HG03139 (cell line): ENCODE measurements around the gene PRM2.
"Not testable (repeated sequence)": the region's sequence is repeated elsewhere in the genome, so short reads cannot be mapped to it uniquely, and the experiment has no call there.

ENCODE experiments used
- ATAC-seq: cut with Tn5 transposase; IDR thresholded peaks from one replicate; pipeline ENCODE4 v1.9.1; 2021; ENCODE audit not compliant: unreplicated experiment

The PRM2 gene

DNA sequence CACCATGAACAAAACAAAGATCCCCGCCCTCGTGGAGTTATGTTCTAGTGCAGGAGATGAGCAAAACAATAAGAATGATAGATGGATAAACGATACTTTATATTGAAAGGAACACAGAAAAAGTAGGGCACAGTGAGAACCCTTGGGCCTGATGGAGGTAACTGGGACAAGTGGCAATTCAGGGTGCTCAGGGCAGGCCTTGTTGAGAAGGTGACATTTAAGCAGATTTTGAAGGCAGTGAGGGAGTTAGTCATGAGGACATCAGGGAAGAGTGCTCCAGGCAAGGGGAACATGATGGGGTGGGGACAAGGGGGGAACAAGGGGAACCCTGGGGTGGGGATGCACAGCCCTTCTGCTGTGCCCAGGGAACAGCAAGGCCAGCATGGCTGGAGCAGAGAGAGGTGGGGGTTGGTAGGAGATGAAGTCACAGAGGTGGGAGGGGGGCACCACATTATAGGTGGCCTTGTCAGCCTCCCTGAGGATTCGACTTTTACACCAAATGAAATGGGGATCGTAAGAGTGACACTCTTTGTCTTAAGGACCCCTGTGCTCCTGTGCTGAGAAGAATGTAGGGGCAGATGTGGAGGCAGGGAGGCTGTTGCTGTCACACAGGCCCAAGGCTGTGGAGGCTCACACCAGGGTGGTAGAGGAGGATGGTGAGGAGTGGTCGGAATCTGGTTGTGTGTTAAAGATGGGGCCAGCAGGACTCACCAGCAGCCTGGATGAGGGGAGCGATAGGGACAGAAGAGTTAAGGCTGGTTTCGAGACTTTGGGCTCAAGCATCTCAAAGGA lies 14.0 kb upstream of the PRM2 start:
- no peak for ATAC-seq

DNA sequence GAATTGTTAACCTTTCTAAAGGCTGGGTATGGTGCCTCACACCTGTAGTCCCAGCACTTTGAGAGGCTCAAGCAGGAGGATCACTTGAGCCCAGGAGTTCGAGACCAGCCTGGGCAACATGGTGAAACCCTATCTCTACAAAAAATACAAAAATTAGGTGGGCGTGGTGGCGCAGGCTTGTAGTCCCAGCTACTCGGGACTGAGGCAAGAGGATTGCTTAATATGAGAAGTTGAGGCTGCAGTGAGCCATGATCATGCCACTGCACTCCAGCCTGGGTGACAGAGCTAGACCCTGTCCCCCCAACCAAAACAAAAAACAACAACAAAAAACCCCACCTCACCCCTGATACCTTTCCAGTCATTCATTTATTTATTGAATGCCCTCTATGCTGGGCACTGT lies 13.4 kb upstream of the PRM2 start:
- ATAC-seq = not testable (repeated sequence)

DNA sequence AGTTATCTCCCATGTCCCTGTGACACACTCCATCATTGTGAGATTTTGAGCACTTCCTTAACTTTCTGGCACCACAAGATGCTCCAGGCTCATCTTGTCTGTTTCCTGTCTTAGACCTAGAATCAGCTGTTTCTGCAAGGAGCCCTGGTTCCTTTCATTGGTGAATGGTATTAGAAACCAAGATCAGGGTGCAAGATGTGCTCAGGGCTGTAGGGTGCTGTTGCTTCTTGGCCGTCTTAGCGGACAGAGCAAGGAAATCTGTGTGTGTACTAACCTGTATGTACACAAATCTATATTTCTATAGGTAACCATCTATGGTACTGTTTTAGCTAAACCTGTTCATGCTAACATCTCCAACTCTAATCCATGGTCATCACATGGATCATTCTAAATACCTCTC lies 12.9 kb upstream of the PRM2 start:
- no peak for ATAC-seq

DNA sequence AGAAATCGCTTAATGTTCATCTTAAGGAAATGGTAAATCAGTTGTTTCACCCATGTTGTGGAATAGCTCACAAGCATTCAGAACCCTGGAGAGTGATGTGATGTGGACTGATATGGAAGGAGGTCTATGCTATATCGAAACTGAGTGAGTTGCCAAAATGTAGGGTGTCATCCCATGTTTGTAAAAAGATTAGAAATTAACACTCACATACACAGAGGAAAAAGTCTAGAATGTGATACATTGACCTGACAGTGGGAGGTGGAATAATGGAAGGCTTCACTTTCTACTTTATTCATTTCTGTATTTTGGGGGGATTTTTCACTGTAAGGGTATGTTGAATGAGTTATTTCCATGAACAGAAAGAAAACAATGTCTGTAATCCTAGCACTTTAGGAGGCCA lies 9.6 kb upstream of the PRM2 start:
- ATAC-seq = no peak

DNA sequence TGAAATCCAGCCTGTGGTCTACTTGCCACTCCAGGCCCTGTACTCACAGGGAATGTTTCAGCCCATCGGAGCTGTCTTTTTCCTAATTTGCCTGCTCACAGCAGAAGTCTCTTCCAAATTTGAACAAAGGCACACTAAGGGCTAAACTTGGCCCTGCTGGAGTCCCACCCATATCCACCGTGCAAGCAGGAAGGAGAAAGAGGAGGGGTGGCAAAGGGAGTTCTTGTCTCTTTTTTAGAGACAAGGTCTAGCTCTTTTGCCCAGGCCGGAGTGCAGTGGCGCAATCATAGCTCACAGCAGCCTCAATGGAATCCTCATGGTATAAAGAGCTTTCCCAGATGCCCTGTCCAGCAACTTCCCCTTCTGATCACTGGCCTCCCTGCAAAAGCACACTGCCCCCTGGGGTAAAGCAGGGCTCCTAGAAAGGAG lies 7.6 kb upstream of the PRM2 start:
- no peak for ATAC-seq

DNA sequence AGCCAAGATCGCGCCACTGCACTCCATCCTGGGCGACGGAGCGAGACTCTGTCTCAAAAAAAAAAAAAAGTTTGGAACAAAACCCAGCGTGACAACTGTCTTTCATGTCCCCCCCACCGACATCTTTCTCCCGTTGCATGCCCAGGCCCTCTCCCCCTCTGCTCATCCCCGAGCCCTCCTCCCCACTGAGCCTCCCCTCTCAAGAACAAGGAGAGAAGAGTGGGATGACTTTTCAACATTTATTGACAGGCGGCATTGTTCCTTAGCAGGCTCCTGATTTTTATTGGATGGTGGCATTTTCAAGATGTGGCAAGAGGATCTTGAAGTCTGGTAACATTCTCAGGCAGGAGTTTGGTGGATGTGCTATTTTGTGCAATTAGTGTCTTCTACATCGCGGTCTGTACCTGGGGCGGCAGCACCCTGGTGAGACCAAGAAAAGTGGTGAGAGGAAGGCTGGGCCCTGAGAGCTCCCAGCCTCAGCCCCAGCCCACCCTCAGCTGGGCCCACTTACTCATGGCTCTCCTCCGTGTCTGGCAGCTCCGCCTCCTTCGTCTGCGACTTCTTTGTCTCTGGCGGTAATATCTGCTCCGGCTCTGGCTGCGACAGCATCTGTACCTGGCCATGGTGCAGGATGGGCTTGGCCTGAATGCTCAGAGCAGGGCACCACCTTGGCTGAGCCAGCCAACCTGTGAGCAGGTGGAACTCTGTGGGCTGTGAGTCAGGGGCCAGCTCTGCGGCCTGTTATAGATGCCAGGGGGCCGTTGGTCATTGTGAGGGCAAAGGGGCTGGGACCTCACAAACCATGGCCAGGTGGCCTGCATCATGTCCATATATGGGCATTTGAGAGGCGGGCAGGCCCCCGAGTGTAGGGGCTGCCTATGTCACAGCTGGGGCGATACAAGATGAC lies 4.6 kb upstream of the PRM2 start, which contains the start of gene PRM1:
TSS of gene PRM1 (minus strand) at position 715 of the 907 bp plus-strand sequence. CDS start at position 623, 92 bp downstream.
- ATAC-seq = no peak

DNA sequence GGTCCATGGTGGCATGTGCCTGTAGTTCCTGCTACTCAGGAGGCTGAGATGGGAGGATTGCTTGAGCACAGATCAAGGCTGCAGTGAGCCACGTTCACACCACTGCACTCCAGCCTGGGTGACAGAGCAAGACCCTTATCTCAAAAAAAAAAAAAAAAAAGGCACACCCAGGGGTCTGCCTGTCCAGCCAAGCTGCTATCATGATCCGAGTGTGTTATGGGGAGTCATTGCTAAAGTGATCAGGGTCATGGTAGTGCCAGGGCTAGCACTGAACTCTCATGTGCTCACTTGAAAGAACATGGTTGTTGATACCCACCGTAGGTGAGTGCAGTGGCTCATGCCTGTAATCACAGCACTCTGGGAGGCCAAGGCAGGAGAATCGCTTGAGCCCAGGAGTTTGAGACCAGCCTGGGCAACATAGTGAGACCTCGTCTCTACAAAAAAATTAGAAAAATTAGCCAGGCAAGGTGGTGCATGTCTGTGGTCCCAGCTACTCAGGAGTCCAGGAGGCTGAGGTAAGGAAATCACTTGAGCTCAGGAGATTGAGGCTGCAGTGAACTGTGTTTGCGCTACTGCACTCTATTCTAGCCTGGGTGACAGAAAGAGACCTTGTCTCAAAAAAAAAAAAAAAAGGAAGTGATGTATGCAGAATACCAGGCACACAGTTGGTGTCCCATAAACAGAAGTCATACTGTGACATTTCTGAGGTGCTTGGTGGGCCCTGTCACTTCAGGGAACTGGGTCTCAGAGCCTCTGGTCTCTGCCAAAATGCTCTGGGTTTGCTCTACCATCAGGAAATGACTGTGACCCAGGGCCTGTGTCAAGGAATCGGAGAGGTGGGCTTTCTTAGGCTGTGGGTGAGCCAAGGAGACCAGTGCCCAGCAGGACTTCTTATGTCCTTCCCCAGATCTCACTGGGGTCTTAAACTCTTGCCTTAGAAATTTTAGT lies 2.7 kb upstream of the PRM2 start:
- ATAC-seq = no peak

DNA sequence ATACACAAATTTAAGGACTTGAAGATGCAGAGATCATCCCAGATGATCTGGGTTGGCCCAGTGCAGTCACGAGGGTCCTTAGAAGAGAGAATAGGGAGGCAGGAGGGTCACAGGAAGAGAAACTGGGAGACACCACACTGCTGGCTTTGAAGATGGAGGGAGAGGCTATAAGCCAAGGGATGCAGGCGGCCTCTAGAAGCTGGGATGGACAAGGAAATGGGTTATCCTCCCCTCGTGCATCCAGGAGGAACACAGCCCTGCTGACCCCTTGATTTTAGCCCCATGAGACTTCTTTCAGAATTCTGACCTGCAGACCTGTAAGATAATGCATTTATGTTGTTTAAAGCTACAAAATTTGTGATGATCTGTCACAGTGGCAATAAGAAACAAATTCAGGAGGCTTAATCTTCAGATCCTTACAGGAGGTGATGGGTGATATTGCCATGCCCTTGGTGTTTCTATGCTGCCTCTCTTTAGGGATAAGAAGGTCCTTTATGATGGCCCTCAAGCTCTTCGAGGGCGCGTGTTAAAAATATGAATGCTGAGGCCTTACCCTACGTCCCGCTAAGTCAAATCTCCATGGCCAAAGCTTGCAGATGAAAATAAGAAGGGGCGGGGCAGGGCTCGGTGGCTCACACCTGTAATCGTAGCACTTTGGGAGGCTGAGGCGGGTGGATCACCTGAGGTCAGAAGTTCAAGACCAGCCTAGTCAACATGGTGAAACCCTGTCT lies 1.5 kb upstream of the PRM2 start:
- ATAC-seq = no peak

DNA sequence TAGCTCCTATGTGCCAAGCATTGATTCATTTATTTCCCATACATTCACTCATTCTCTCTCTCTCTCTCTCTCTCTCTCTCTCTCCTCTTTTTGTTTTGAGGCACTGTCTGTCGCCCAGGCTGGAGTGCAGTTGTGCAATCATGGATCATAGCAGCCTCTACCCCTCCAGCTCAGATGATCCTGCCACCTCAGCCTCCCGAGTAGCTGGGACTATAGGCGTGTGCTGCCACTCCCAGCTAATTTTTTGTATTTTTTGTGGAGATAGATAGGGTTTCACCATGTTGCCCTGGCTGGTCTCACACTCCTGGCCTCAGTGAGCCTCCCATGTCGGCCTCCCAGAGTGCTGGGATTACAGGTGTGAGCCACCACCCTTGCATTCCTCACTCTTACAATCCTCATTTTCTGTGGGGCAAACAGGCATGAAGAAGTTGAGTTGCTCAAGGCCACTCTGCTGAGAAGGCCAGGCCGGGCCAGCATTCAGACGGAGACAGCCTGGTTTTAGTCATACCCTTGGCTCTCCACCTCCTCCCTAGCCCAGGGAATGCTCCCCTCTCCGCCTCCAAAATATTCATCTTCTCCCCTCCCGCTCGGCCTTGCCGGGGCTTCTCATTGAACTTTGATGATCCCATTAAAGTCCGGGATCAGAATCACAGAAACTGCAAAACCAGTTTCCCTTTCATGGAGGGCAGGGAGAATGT lies 765 bp upstream of the PRM2 start:
- no peak for ATAC-seq

DNA sequence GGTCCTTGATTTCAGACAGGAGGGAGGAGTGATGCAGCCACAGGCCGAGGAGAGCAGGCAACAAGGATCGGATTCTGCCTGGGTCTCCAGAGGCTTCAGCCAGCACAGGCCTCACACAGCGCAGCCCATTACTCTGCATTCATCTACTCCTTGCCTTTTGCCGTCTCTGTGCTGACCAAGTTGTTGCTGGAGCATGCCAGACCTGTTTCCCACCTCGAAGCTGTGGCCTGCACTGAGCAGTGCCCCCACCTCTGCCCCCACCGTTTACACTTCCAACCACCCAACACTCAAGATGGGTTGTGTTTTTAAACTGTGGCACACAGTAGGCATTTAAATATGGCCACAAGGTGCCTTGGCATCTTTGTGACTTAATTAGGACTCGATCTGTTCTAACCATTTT lies 1.3 kb downstream of the PRM2 start:
- ATAC-seq = no peak

DNA sequence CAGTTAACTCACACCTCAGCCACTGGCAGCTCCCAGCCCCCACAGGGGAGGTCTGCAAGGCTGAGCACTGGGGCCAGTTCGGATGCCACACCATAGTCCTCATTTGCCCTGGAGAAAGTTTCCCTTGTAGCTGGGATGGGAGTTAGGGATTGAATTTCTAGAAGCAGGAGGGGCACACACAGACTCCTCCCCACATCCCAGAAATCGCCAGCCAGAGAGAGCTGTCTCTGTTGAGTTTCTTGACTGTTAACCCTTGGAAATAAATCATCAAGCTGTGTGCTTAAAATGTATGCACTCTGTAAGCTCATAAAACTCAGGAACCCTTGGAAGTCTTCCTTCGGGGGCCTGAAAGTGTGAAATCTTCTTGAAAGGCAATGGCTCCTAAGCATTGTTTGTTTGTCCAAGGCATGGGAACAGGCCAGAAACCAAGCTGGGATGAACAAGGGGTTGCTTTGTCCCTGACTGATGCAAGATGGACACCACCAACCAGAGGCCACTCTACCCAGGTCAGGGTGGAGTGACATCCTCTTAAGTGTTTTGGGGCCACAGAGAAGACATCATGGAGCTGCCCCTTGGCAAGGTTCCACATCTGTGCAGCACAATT lies 2.5 kb downstream of the PRM2 start:
- no peak for ATAC-seq

DNA sequence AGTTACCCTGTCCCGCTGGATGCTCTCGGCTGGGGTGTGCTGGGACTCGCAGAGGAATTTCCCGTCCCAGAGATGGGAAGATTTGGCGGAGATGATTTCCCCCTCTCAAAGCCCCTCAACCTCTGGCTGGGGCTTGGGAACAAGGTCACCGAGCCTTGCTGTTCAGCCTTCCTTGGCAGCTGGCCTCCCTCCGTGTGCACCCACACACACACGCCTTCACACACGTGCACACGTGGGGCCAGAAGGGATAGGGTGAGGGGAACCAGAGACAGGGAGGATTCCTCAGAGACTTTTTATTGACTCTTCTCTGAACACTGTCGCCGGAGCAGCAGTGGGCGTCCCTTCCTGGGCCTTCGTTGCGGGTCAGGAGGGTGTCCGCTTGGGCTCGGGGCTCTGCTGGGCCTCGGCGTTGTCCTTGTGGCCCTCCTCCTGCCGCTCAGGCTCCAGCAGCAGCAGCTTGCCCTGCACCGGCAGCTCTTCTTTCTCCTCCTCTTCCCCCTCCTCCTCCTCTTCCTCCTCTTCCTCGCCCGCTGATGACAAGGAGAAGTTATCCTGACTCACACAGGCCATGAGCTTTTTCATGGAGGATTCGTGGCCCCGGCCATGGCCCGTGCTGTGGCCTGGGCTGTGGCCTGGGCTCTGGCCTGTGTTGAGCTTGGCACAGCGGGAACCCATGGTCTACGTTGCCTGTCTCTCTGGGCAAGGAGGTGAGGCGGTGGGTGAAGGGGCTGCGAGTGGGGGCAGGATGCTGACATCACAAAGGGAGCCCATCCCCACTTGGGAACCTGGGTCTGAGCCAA lies 3.2 kb downstream of the PRM2 start, which contains the start of gene PRM3:
TSS of gene PRM3 (minus strand) at position 709 of the 800 bp plus-strand sequence. CDS start at position 675, 34 bp downstream.
- ATAC-seq = no peak

DNA sequence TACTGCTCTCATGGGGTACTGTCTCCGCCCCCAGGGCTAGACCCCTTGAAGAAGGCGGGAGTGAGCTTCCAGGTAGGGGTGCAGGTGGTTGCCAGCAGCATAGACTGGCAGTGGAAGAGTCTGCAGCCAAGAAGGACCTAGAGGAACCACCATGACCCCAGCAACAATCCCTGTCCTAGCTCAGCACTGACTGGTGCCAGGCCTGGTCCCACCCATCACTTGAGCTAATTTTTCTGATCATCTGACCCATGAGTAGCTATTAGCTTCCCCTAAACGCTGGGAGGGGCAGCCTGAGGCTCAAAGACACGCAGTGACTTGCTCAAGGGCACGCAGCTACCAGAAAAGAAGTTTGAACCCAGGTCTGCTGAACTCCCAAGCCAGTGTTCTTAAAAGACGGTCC lies 3.8 kb downstream of the PRM2 start:
- ATAC-seq = no peak

DNA sequence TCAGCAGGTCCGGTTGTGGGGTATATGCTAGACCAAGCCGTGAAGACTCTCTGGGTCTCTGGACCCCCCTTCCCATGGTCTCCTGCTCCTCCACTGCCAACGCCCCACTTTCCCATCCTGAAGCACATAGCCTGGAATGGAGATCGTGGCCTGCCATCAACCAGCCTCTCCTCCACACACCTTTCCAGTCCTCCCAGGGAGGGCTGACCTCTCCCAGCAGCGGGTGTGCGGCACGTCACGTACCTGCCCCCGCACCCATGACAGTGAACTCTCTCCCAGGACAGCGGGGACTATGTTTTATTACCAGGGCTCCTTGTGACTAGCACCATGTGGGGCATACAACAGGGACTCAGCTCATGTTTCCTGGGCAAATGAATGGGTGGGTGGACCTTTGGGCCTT lies 4.7 kb downstream of the PRM2 start:
- no peak for ATAC-seq

DNA sequence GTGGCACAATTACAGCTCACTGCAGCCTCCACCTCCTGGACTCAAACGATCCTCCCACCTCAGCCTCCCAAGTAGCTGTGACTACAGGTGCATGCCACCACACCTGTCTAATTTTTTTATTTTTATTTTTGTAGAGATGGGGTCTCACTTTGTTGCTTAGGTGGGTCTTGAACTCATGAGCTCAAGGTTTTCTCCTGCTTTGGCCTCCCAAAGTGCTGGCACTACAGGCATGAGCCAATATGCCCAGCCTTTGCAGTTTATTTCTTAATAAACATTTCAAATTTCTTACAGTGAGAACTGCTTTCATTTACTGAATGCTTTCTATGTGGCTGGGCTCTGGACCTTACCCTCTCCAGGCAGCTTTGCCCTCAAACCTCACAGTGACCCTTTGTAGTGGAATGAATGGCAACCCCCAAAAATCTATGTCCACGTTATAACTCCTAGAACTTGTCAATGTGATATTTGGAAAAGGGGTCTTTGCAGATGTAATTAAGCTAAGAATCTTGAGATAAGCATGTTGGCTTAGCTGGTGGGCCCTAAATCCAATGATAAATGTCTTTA lies 5.6 kb downstream of the PRM2 start:
- no peak for ATAC-seq

DNA sequence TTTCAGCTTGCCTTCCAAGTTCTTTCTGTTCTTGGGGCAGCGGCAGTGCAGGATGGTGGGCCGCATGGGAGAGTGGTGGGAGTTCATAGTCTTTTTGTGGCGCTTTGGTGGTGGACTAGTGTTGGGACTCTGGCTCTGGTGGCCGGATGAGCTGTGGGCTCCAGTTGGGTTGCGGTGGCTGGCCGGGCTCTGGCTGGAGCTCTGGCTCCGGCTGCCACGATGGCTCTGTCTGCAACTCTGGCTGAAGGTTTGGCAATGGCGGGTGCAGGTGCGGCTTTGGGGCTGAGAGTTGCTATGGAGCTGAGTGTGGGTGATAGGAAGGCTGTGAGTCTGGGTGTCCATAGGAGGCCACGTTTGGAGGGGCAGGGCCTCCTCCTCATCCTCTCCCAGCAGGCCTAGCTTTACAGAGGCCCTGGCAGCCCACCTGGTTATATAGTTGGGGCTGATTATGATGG lies 7.3 kb downstream of the PRM2 start, which contains the start of gene TNP2:
TSS of gene TNP2 (minus strand) at position 405 of the 455 bp plus-strand sequence. CDS start at position 342, 63 bp downstream.
- ATAC-seq = no peak

DNA sequence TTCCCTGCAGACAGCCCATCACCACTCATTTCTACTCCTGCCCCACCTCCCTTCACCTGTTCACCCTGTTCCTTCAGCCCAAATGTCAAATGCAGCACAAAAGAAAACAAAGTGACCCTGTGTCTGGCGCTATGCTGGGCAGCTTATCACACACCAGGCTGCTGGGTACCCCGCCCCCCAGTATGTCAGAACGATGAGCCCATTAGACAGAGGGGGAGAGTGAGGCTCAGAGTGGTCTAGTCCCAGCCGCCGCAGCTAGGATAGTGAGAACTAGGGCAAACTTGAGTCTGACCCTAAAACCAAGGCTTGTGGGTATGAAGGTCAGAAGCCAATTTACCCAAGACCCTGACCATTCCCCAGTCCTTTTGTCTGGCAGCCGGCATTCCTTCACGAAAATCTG lies 11.2 kb downstream of the PRM2 start:
- no peak for ATAC-seq
